GM06990 (cell line): ENCODE data around the gene CLIC5.

Experiments used
- DNase-seq: peaks from one replicate; pipeline ENCODE4 v3.0.0-alpha.2; 2011; ENCODE audit not compliant: insufficient read length; ENCODE audit errors: extremely low read depth
- H3K27me3 ChIP-seq: replicated peaks from 2 replicates; pipeline ENCODE4 v1.6.0; 2011; ENCODE audit warnings: low read length; ENCODE audit not compliant: control insufficient read depth, insufficient read depth
- H3K36me3 ChIP-seq: 2 replicates; pipeline ENCODE4 v1.5.1; 2011; ENCODE audit warnings: low read length; ENCODE audit not compliant: control insufficient read depth, insufficient read depth
- H3K4me3 ChIP-seq: replicated peaks from 2 replicates; pipeline ENCODE4 v1.5.1; 2011; ENCODE audit warnings: low read depth, mild to moderate bottlenecking, control low read depth, low read length
- TF ChIP-seq, protein P1 (sequence below): IDR thresholded peaks from 2 replicates; pipeline ENCODE4 v1.5.1; 2011; ENCODE audit warnings: low read length, control low read depth, mild to moderate bottlenecking, inconsistent platforms; ENCODE audit not compliant: insufficient read depth, poor library complexity, severe bottlenecking

CLIC5 gene

GRCh38 chr6:45836984-45837383, 178.7 kb downstream of the CLIC5 start:
- H3K27me3 ChIP-seq = peaks cover 2% of the 10 kb centered on the region; the same call in 1 of the 2 replicates
- H3K4me3 ChIP-seq = no peak overlapping the region
- no peak for DNase-seq
- no peaks in the 10 kb centered on the region for H3K36me3 ChIP-seq
- TF ChIP-seq, protein P1, sequence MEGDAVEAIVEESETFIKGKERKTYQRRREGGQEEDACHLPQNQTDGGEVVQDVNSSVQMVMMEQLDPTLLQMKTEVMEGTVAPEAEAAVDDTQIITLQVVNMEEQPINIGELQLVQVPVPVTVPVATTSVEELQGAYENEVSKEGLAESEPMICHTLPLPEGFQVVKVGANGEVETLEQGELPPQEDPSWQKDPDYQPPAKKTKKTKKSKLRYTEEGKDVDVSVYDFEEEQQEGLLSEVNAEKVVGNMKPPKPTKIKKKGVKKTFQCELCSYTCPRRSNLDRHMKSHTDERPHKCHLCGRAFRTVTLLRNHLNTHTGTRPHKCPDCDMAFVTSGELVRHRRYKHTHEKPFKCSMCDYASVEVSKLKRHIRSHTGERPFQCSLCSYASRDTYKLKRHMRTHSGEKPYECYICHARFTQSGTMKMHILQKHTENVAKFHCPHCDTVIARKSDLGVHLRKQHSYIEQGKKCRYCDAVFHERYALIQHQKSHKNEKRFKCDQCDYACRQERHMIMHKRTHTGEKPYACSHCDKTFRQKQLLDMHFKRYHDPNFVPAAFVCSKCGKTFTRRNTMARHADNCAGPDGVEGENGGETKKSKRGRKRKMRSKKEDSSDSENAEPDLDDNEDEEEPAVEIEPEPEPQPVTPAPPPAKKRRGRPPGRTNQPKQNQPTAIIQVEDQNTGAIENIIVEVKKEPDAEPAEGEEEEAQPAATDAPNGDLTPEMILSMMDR = no peak

- peaks cover 2% of the 10 kb centered on the region; the same call in 1 of the 2 replicates for H3K27me3 ChIP-seq
- no peak for DNase-seq
- H3K36me3 ChIP-seq = no peaks in the 10 kb centered on the region
- no peak overlapping the region for H3K4me3 ChIP-seq
- TF ChIP-seq, protein P1 = no peak
Observed at GRCh38 chr6:45836438-45836824, 179.2 kb downstream of the CLIC5 start.

- Histone ChIP-seq H3K4me3 (no peak overlapping the region), H3K36me3 (no peaks in the 10 kb centered on the region), H3K27me3 (peaks cover 2% of the 10 kb centered on the region; the same call in 1 of the 2 replicates)
- TF ChIP-seq, protein P1 = no peak
- no peak for DNase-seq
Observed at GRCh38 chr6:45835721-45836437, 179.8 kb downstream of the CLIC5 start.

DNA sequence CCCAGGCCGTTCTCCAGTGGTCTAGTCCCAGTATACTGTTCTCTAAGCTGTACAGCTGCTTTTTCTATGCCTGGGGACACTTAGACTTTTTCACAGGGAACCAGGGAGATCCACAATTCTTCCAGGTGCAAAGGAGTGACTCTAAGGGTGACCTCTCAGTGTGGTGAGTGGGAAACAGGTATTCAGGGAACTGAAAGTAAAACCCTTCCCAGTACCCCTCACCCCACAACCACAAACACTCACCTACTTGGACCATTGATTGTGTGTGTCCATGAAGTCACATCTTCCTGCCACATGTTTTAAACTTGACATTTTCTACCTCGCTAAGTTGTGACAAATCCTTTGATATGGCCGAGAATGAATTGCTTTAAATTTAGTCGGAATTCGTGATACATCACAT, 183.6 kb downstream of the CLIC5 start:
- Histone ChIP-seq H3K36me3 (no peaks in the 10 kb centered on the region), H3K27me3 (no peaks in the 10 kb centered on the region), H3K4me3 (no peak overlapping the region)
- no peak for DNase-seq
- TF ChIP-seq, protein P1 = no peak
